PFSK-1 (cell line): ENCODE results near the gene SLC44A1.

Source experiments
- POLR2AphosphoS5 ChIP-seq: IDR thresholded peaks from 2 replicates; pipeline ENCODE4 v1.6.1; 2012; ENCODE audit warnings: low read depth, mild to moderate bottlenecking, control low read depth, low read length, moderate library complexity
- TAF1 ChIP-seq: IDR thresholded peaks from 2 replicates; pipeline ENCODE4 v1.6.1; 2012; ENCODE audit warnings: low read length, control low read depth, borderline replicate concordance; ENCODE audit not compliant: insufficient read depth

DNA sequence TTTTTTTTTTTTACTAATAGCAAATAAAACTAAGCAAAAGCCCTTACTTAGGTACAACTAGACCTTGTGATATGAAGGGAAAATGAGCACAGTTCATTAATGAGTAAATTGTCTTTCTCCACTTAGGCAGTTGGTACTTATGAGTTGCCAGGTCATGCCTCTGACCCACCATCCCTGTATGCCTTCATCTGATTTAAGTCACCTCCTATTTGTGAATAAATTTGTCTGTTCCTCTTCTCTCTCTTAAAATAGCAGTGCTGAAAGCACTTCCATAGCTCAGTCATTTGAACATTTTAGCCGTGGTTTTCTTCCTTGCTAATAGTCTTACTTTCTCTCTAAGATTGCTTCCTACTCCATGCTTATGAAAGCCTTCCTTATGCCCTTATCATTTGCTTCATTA, 61.4 kb downstream of the SLC44A1 start:
- no peak for TF ChIP-seq POLR2AphosphoS5
- no peak for TF ChIP-seq TAF1
